HG03469 (cell line): ENCODE measurements around the gene ZPBP2.

Experiments used
- ATAC-seq: cut with Tn5 transposase; IDR thresholded peaks from one replicate; pipeline ENCODE4 v1.9.1; 2021; ENCODE audit warnings: mild to moderate bottlenecking, moderate library complexity, moderate number of reproducible peaks; ENCODE audit not compliant: unreplicated experiment

The ZPBP2 gene

GRCh38 chr17:39904990-39905288 is 36.9 kb downstream of the ZPBP2 start:
- ATAC-seq, result no peak

- no peak for ATAC-seq
These were observed 40.9 kb downstream of the ZPBP2 start for GRCh38 chr17:39908789-39909352.

- ATAC-seq, result no peak
These were observed 46.0 kb downstream of the ZPBP2 start for GRCh38 chr17:39913989-39914388.

- no peak for ATAC-seq
These were observed 47.6 kb downstream of the ZPBP2 start for GRCh38 chr17:39915559-39915958.

- ATAC-seq, result no peak
These were observed 48.9 kb downstream of the ZPBP2 start for GRCh38 chr17:39916918-39917317.

- ATAC-seq, result no peak
These were observed 51.2 kb downstream of the ZPBP2 start for GRCh38 chr17:39919087-39919683.

- ATAC-seq, result no peak
These were observed 52.5 kb downstream of the ZPBP2 start for GRCh38 chr17:39920218-39921210.

GRCh38 chr17:39921323-39921722 is 53.3 kb downstream of the ZPBP2 start:
- no peak for ATAC-seq

GRCh38 chr17:39922006-39922405 is 54.0 kb downstream of the ZPBP2 start:
- ATAC-seq, result no peak

- ATAC-seq, result no peak
These were observed 55.2 kb downstream of the ZPBP2 start for GRCh38 chr17:39923230-39923629.

- ATAC-seq, result no peak
These were observed 56.1 kb downstream of the ZPBP2 start for GRCh38 chr17:39923836-39924690.

- no peak for ATAC-seq
These were observed 56.7 kb downstream of the ZPBP2 start for GRCh38 chr17:39924691-39925055.

GRCh38 chr17:39925282-39926134 is 57.5 kb downstream of the ZPBP2 start:
- no peak for ATAC-seq

GRCh38 chr17:39926135-39926587 is 58.2 kb downstream of the ZPBP2 start:
- ATAC-seq, result no peak

- ATAC-seq, result no peak
These were observed 58.6 kb downstream of the ZPBP2 start for GRCh38 chr17:39926588-39927100.
